ENCODE data around the gene LGR6. TPM values are rescaled to one million over a fixed set of nuclear protein-coding genes. Genes with fewer than 3 reads are reported as not detected.
"Not testable (repeated sequence)": the region's sequence is repeated elsewhere in the genome, so short reads cannot be mapped to it uniquely, and the experiment has no call there.

The LGR6 gene
- total and polyA plus RNA-seq, 12 donors: 0.06 to 1.0 (median 0.18) TPM; not detected in 3

- no peak for DNase-seq
- no peak overlapping the region for H3K27ac ChIP-seq
- no peak for TF ChIP-seq POLR2A (IDR thresholded peaks at IDR 0.05)
- no peak for TF ChIP-seq CTCF (IDR thresholded peaks at IDR 0.05)
- 84 to 89% (median 88%) methylated on average over 16 to 20 of the region's 20 CpGs for WGBS, 4 donors
- no peaks in the 10 kb centered on the region for H3K27me3 ChIP-seq
- no peaks in the 10 kb centered on the region for H3K36me3 ChIP-seq (replicated peaks in 1 of 2)
- H3K4me1 ChIP-seq (replicated peaks in 1 of 2): peaks cover 0 to under 1% of the 10 kb centered on the region in 2 donors
- no peaks in the 10 kb centered on the region for H3K9me3 ChIP-seq (replicated peaks in 1 of 3)
- intact Hi-C loops (cut with DNase I): no loop called here
- no peak overlapping the region for H3K4me3 ChIP-seq
Observed at GRCh38 chr1:202165267-202165941, 28.2 kb upstream of the LGR6 start.

- H3K4me3 ChIP-seq: no peak overlapping the region
- TF ChIP-seq POLR2A (IDR thresholded peaks at IDR 0.05): no peak
- TF ChIP-seq CTCF (IDR thresholded peaks at IDR 0.05): no peak
- no peaks in the 10 kb centered on the region for H3K9me3 ChIP-seq (replicated peaks in 1 of 3)
- H3K27me3 ChIP-seq: no peaks in the 10 kb centered on the region
- no peaks in the 10 kb centered on the region for H3K4me1 ChIP-seq (replicated peaks in 1 of 2)
- intact Hi-C loops (cut with DNase I): no loop called here
- no peak for DNase-seq
- 82 to 97% (median 91%) methylated on average over 7 to 9 of the region's 9 CpGs for WGBS, 4 donors
- H3K27ac ChIP-seq: no peak overlapping the region
- H3K36me3 ChIP-seq (replicated peaks in 1 of 2): no peaks in the 10 kb centered on the region
Observed at GRCh38 chr1:202165942-202166843, 27.4 kb upstream of the LGR6 start.

GRCh38 chr1:202167054-202167453 lies 26.5 kb upstream of the LGR6 start:
- H3K9me3 ChIP-seq (replicated peaks in 1 of 3); H3K27me3 ChIP-seq; H3K4me3 ChIP-seq; H3K27ac ChIP-seq; H3K36me3 ChIP-seq (replicated peaks in 1 of 2); H3K4me1 ChIP-seq (replicated peaks in 1 of 2); intact Hi-C loops (cut with DNase I); DNase-seq: not testable (repeated sequence)
- 73 to 83% (median 75%) methylated on average over 13 of the region's 13 CpGs for WGBS, 4 donors

- 60 to 75% (median 65%) methylated on average over 5 to 18 of the region's 18 CpGs for WGBS, 4 donors
- Histone ChIP-seq H3K27ac (no peak overlapping the region), H3K36me3 (replicated peaks in 1 of 2) (no peaks in the 10 kb centered on the region), H3K4me3 (no peak overlapping the region), H3K9me3 (replicated peaks in 1 of 3) (no peaks in the 10 kb centered on the region), H3K4me1 (replicated peaks in 1 of 2) (no peaks in the 10 kb centered on the region), H3K27me3 (no peaks in the 10 kb centered on the region)
- TF ChIP-seq CTCF (IDR thresholded peaks at IDR 0.05): no peak
- TF ChIP-seq POLR2A (IDR thresholded peaks at IDR 0.05): no peak
- intact Hi-C loops (cut with DNase I): no loop called here
- DNase-seq: peak in 1 of 7 donors; percentile 24
Observed at GRCh38 chr1:202167708-202168415, 25.7 kb upstream of the LGR6 start.
